Gastrocnemius medialis (tissue), 4 donors: Measurements from ENCODE around the gene LGALS3BP. TPM values are rescaled to one million over a fixed set of nuclear protein-coding genes. Genes with fewer than 3 reads are reported as not detected.

Source experiments
- ATAC-seq, 2 donors: fragments of 150-250 bp; one replicate each; pipeline ENCODE4 v1.9.1; 2016
- DNase-seq, 2 donors: peaks; one replicate each; pipeline ENCODE4 v3.0.0-alpha.2; 2019
- H3K27ac ChIP-seq, 4 donors: fragments of 200-600 bp; sonication (generic); 1 replicate in 1 of 4; 2 replicates in 3 of 4; pipeline ENCODE4 v1.5.1; 2016 to 2018; ENCODE audit warnings: mild to moderate bottlenecking in 2 of 4, moderate library complexity in 1 of 4
- H3K27me3 ChIP-seq, 3 donors: fragments of 200-600 bp; sonication (generic) in 2 of 3; 1 replicate in 1 of 3; 2 replicates in 2 of 3; pipeline versions ENCODE4 v1.5.1 to v1.6.0; 2016 to 2019; ENCODE audit warnings: mild to moderate bottlenecking in 1 of 3, moderate library complexity in 1 of 3
- H3K36me3 ChIP-seq, 2 donors: fragments of 200-600 bp; sonication (generic) in 1 of 2; one replicate each; pipeline ENCODE4 v1.5.1; 2017 to 2018
- H3K4me1 ChIP-seq, 2 donors: fragments of 200-600 bp; sonication (generic) in 1 of 2; one replicate each; pipeline ENCODE4 v1.5.1; 2016 to 2017; ENCODE audit warnings: mild to moderate bottlenecking in 2 of 2
- H3K4me3 ChIP-seq, 4 donors: fragments of 200-600 bp; sonication (generic) in 3 of 4; 1 replicate in 1 of 4; 2 replicates in 3 of 4; pipeline ENCODE4 v1.5.1; 2016 to 2019; ENCODE audit warnings: mild to moderate bottlenecking in 2 of 4
- H3K9me3 ChIP-seq, 3 donors: fragments of 200-600 bp; sonication (generic) in 2 of 3; 1 replicate in 1 of 3; 2 replicates in 2 of 3; pipeline ENCODE4 v1.5.1; 2016 to 2019
- CTCF ChIP-seq, 5 experiments: fragments of 450-650 bp in 3 of 5; fragments of 200-600 bp in 2 of 5; sonication (generic) in 2 of 5; IDR thresholded peaks in 4 of 5; conservative IDR thresholded peaks in 1 of 5; 1 replicate in 4 of 5; 2 replicates in 1 of 5; pipeline ENCODE4 v1.5.1; 2016 to 2019; ENCODE audit warnings: antibody characterized with exemption in 5 of 5, mild to moderate bottlenecking in 3 of 5, moderate library complexity in 3 of 5
- POLR2A ChIP-seq, 2 donors: fragments of 450-650 bp; IDR thresholded peaks; one replicate each; pipeline ENCODE4 v1.6.1; 2017; ENCODE audit warnings: antibody characterized with exemption in 2 of 2, mild to moderate bottlenecking in 2 of 2, moderate library complexity in 2 of 2
- in situ Hi-C, 4 donors: fragments of 200-750 bp; cut with MboI; loops; one replicate each; pipeline versions ENCODE4 v1.15.0 to v1.8.0; 2017; ENCODE audit warnings: low sequenced_read_pairs in 4 of 4
- intact Hi-C: fragments of 100-400 bp; cut with DNase I; formaldehyde crosslinking; loops from one replicate; pipeline ENCODE4 v1.15.1; 2023; ENCODE audit warnings: low total_unique reads
- total RNA-seq, 4 donors: library from RNA; depleted of rRNA; stranded (reverse); fragments of >200 nt; gene quantifications; one replicate each; pipeline versions ENCODE4 v1.1.0 to v1.2.3, GENCODE V29; 2016

LGALS3BP gene
- total RNA-seq, 4 donors from 2014 or later, result 15.0 to 45.9 (median 23.0) TPM

- H3K9me3 ChIP-seq, result peaks cover 0 to 6% (median 0%) of the 10 kb centered on the region in 3 donors
- H3K4me3 ChIP-seq, result no peak overlapping the region
- intact Hi-C loops, result no loop called here
- no peaks in the 10 kb centered on the region for H3K4me1 ChIP-seq
- DNase-seq (no peak), ATAC-seq (no peak)
- in situ Hi-C loops, result no loop called here
- H3K36me3 ChIP-seq, result no peaks in the 10 kb centered on the region
- H3K27ac ChIP-seq, result no peak overlapping the region
- H3K27me3 ChIP-seq, result no peaks in the 10 kb centered on the region
- TF ChIP-seq POLR2A (IDR thresholded peaks at IDR 0.05) (no peak), CTCF (IDR thresholded peaks at IDR 0.05 in 4 of 5, conservative IDR thresholded peaks at IDR 0.05 in 1 of 5) (no peak)
Measured at GRCh38 chr17:78953356-78954350, 26.1 kb downstream of the LGALS3BP start.

GRCh38 chr17:78952706-78953105, 27.0 kb downstream of the LGALS3BP start:
- no peaks in the 10 kb centered on the region for H3K36me3 ChIP-seq
- H3K4me1 ChIP-seq, result no peaks in the 10 kb centered on the region
- peaks cover 0 to 6% (median 0%) of the 10 kb centered on the region in 3 donors for H3K9me3 ChIP-seq
- in situ Hi-C loops, result no loop called here
- no peak for ATAC-seq
- no peak overlapping the region for H3K27ac ChIP-seq
- no peak for DNase-seq
- intact Hi-C loops, result no loop called here
- H3K27me3 ChIP-seq, result no peaks in the 10 kb centered on the region
- TF ChIP-seq POLR2A (IDR thresholded peaks at IDR 0.05) (no peak), CTCF (IDR thresholded peaks at IDR 0.05 in 4 of 5, conservative IDR thresholded peaks at IDR 0.05 in 1 of 5) (no peak)
- H3K4me3 ChIP-seq, result no peak overlapping the region

- Histone ChIP-seq H3K27me3 (no peaks in the 10 kb centered on the region), H3K4me3 (no peak overlapping the region), H3K27ac (no peak overlapping the region), H3K9me3 (peaks cover 0 to 6% (median 0%) of the 10 kb centered on the region in 3 donors), H3K36me3 (no peaks in the 10 kb centered on the region), H3K4me1 (no peaks in the 10 kb centered on the region)
- DNase-seq (no peak), ATAC-seq (no peak)
- TF ChIP-seq CTCF (IDR thresholded peaks at IDR 0.05 in 4 of 5, conservative IDR thresholded peaks at IDR 0.05 in 1 of 5) (no peak), POLR2A (IDR thresholded peaks at IDR 0.05) (no peak)
- intact Hi-C loops, result no loop called here
- in situ Hi-C loops, result no loop called here
Measured at GRCh38 chr17:78951967-78952551, 27.7 kb downstream of the LGALS3BP start.

- no peak for ATAC-seq
- H3K9me3 ChIP-seq, result peaks cover 0 to 6% (median 0%) of the 10 kb centered on the region in 3 donors
- TF ChIP-seq POLR2A (IDR thresholded peaks at IDR 0.05) (no peak), CTCF (IDR thresholded peaks at IDR 0.05 in 4 of 5, conservative IDR thresholded peaks at IDR 0.05 in 1 of 5) (no peak)
- in situ Hi-C loops, result no loop called here
- no peak overlapping the region for H3K4me3 ChIP-seq
- H3K4me1 ChIP-seq, result no peaks in the 10 kb centered on the region
- no peaks in the 10 kb centered on the region for H3K27me3 ChIP-seq
- intact Hi-C loops, result no loop called here
- H3K36me3 ChIP-seq, result no peaks in the 10 kb centered on the region
- DNase-seq, result no peak
- no peak overlapping the region for H3K27ac ChIP-seq
Measured at GRCh38 chr17:78950870-78951269, 28.9 kb downstream of the LGALS3BP start.
